DOHH2 (cell line): ENCODE data around the gene DHRS13.

ENCODE experiments used
- EZH2phosphoT487 ChIP-seq: fragments of 200-600 bp; sonication (generic); IDR thresholded peaks from 2 replicates; pipeline ENCODE4 v1.6.1; 2017; ENCODE audit warnings: borderline replicate concordance, mild to moderate bottlenecking, antibody characterized with exemption, low read length, moderate library complexity, mixed read lengths
- TF ChIP-seq, protein P1 (sequence below): fragments of 200-600 bp; sonication (generic); IDR thresholded peaks from one replicate; pipeline ENCODE4 v1.5.1; 2014; ENCODE audit warnings: antibody characterized with exemption, mild to moderate bottlenecking, low read depth, low read length; ENCODE audit not compliant: poor library complexity, severe bottlenecking

DNA sequence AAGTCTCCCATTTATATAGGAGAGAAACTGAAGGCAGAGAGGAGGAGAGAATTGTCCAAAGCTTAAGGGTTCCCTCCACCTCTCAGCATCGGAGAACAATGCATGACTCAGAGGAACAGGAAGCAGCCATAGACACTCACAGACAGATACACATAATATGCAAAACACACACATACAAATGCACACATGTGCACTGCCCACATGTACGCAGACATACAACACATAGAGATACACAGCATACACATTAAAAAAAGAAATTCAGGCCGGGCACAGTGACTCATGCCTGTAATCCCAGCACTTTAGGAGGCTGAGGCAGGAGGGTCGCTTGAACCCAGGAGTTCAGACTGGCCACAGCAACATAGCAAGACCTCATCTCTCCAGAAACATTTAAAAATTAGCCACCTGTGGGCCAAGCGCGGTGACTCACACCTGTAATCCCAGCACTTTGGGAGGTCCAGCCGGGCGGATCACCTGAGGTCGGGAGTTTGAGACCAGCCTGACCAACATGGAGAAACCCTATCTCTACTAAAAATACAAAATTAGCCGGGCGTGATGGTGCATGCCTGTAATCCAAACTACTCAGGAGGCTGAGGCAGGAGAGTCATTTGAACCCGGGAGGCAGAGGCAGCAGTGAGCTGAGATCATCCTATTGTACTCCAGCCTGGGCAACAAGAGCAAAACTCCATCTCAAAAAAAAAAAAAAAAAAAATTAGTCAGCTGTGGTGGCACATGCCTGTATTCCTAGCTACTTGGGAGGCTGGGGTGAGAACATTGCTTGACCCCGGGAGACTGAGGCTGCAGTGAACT, 36.7 kb downstream of the DHRS13 start:
- no peak for TF ChIP-seq EZH2phosphoT487
- TF ChIP-seq, protein P1, sequence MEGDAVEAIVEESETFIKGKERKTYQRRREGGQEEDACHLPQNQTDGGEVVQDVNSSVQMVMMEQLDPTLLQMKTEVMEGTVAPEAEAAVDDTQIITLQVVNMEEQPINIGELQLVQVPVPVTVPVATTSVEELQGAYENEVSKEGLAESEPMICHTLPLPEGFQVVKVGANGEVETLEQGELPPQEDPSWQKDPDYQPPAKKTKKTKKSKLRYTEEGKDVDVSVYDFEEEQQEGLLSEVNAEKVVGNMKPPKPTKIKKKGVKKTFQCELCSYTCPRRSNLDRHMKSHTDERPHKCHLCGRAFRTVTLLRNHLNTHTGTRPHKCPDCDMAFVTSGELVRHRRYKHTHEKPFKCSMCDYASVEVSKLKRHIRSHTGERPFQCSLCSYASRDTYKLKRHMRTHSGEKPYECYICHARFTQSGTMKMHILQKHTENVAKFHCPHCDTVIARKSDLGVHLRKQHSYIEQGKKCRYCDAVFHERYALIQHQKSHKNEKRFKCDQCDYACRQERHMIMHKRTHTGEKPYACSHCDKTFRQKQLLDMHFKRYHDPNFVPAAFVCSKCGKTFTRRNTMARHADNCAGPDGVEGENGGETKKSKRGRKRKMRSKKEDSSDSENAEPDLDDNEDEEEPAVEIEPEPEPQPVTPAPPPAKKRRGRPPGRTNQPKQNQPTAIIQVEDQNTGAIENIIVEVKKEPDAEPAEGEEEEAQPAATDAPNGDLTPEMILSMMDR: no peak
